GM12878 (cell line): ENCODE data around the gene BBS9. TPM values are rescaled to one million over a fixed set of nuclear protein-coding genes. Genes with fewer than 3 reads are reported as not detected.

Experiments
- ATAC-seq: fragments of 200-7000 bp; cut with Tn5 transposase; 3 replicates; pipeline ENCODE4 v1.9.1; 2020; ENCODE audit warnings: mild to moderate bottlenecking, moderate library complexity
- BruUV-seq: library from RNA; stranded (reverse); fragments of 400-500 nt; replicated peaks from 2 replicates; lab custom pipeline; 2021; lab: Mats Ljungman, UMichigan
- CTCF ChIA-PET: fragments of 300-600 bp; sonication (Branson Sonifier 250); formaldehyde crosslinking; extraction: SDS; loops from one replicate; lab custom pipeline; 2021; ENCODE audit warnings: inconsistent platforms; lab: Yijun Ruan, JAX
- POLR2A ChIA-PET: fragments of 350-600 bp; formaldehyde crosslinking; extraction: SDS; loops from one replicate; lab custom pipeline; 2021; ENCODE audit warnings: inconsistent platforms; lab: Charles Lee
- RAD21 ChIA-PET: fragments of 300-600 bp; sonication (Branson Sonifier 250); formaldehyde crosslinking; loops from one replicate; lab custom pipeline; 2023; ENCODE audit warnings: antibody characterized with exemption; ENCODE audit not compliant: unreplicated experiment; lab: Charles Lee
- SMC1A ChIA-PET: fragments of 300-600 bp; sonication (Branson Sonifier 250); formaldehyde crosslinking; loops from one replicate; lab custom pipeline; 2023; ENCODE audit not compliant: unreplicated experiment, uncharacterized antibody; lab: Charles Lee
- DNase-seq: peaks from one replicate; pipeline ENCODE4 v3.0.0-alpha.2; 2011; ENCODE audit warnings: low read depth, low spot score
- FAIRE-seq: peaks from 3 replicates; lab custom pipeline; 2011; peaks lifted over from hg19 to GRCh38; lab: Jason Lieb, UNC
- H2AFZ ChIP-seq: 2 replicates; pipeline ENCODE4 v1.6.0; 2011; ENCODE audit warnings: low read depth, low read length, control low read depth; ENCODE audit not compliant: control insufficient read depth
- H3K27ac ChIP-seq: 2 replicates; pipeline ENCODE4 v1.5.1; 2011; ENCODE audit warnings: control low read depth; ENCODE audit not compliant: control insufficient read depth, insufficient read depth
- H3K27me3 ChIP-seq, 2 experiments: replicated peaks in 1 of 2; 2 replicates each; pipeline versions ENCODE4 v1.6.0 to v1.6.1; 2011; ENCODE audit warnings: low read length in 1 of 2; ENCODE audit not compliant: control insufficient read depth in 2 of 2, insufficient read depth in 2 of 2
- H3K36me3 ChIP-seq, 2 experiments: 2 replicates each; pipeline ENCODE4 v1.5.1; 2011; ENCODE audit warnings: low read length in 1 of 2; ENCODE audit not compliant: control insufficient read depth in 2 of 2, insufficient read depth in 2 of 2
- H3K4me1 ChIP-seq: 2 replicates; pipeline ENCODE4 v1.6.1; 2011; ENCODE audit warnings: mild to moderate bottlenecking, low read length, moderate library complexity, mixed read lengths; ENCODE audit not compliant: control insufficient read depth, insufficient read depth
- H3K4me2 ChIP-seq: 2 replicates; pipeline ENCODE4 v1.6.0; 2011; ENCODE audit warnings: control low read depth; ENCODE audit not compliant: control insufficient read depth, insufficient read depth
- H3K4me3 ChIP-seq: fragments of 200-600 bp; sonication (generic); 2 replicates; pipeline ENCODE4 v1.5.1; 2016
- H3K79me2 ChIP-seq: 2 replicates; pipeline ENCODE4 v1.6.0; 2011; ENCODE audit warnings: low read length; ENCODE audit not compliant: control insufficient read depth, insufficient read depth
- H3K9ac ChIP-seq: 2 replicates; pipeline ENCODE4 v1.8.0; 2011; ENCODE audit warnings: low read length, control low read depth, mixed read lengths; ENCODE audit not compliant: control insufficient read depth, insufficient read depth
- H3K9me3 ChIP-seq: replicated peaks from 3 replicates; pipeline ENCODE4 v1.5.1; 2011; ENCODE audit warnings: mild to moderate bottlenecking, low read length; ENCODE audit not compliant: control insufficient read depth, insufficient read depth
- H4K20me1 ChIP-seq: 2 replicates; pipeline ENCODE4 v1.6.0; 2011; ENCODE audit not compliant: control insufficient read depth, insufficient read depth
- ESRRA ChIP-seq: IDR thresholded peaks from 2 replicates; pipeline ENCODE4 v1.6.1; 2012; ENCODE audit warnings: mild to moderate bottlenecking, low read length, improper control_type of control experiment
- MEF2B ChIP-seq: fragments of 450-650 bp; IDR thresholded peaks from 2 replicates; pipeline ENCODE4 v1.6.1; 2018; ENCODE audit warnings: mild to moderate bottlenecking, moderate library complexity; ENCODE audit not compliant: partially characterized antibody, poor library complexity, severe bottlenecking
- NFYA ChIP-seq: IDR thresholded peaks from 2 replicates; pipeline ENCODE4 v1.6.1; 2011; ENCODE audit warnings: low read depth, mild to moderate bottlenecking, low read length, improper control_type of control experiment, borderline replicate concordance
- NR2F1 ChIP-seq: fragments of 450-650 bp; conservative IDR thresholded peaks from 2 replicates; pipeline ENCODE4 v1.6.1; 2017; ENCODE audit warnings: mild to moderate bottlenecking
- RELA ChIP-seq: fragments of 450-650 bp; IDR thresholded peaks from 2 replicates; pipeline ENCODE4 v1.8.0; 2014; ENCODE audit warnings: borderline replicate concordance; ENCODE audit not compliant: partially characterized antibody
- RUNX3 ChIP-seq: IDR thresholded peaks from 2 replicates; pipeline ENCODE4 v1.6.1; 2012; ENCODE audit warnings: low read length, inconsistent platforms
- SMAD1 ChIP-seq: fragments of 450-650 bp; IDR thresholded peaks from 2 replicates; pipeline ENCODE4 v1.6.1; 2018; ENCODE audit warnings: mild to moderate bottlenecking, low read depth; ENCODE audit not compliant: partially characterized antibody
- SMARCA5 ChIP-seq: fragments of 450-650 bp; IDR thresholded peaks from 2 replicates; pipeline ENCODE4 v1.6.1; 2017; ENCODE audit warnings: mild to moderate bottlenecking
- TAF1 ChIP-seq: IDR thresholded peaks from 2 replicates; pipeline ENCODE4 v1.6.1; 2011; ENCODE audit warnings: mild to moderate bottlenecking, low read depth, low read length, borderline replicate concordance
- YY1 ChIP-seq: IDR thresholded peaks from 2 replicates; pipeline ENCODE4 v1.6.1; 2011; ENCODE audit warnings: low read depth, mild to moderate bottlenecking, low read length
- ZBTB33 ChIP-seq: fragments of 450-650 bp; IDR thresholded peaks from 2 replicates; pipeline ENCODE4 v1.6.1; 2017; ENCODE audit warnings: mild to moderate bottlenecking
- ZNF274 ChIP-seq: IDR thresholded peaks from one replicate; pipeline ENCODE4 v1.8.0; 2011; ENCODE audit not compliant: insufficient read length, insufficient read depth
- WGBS: methylation state at CpG from one replicate; pipeline ENCODE4 v1.1.6; 2016; ENCODE audit warnings: low lambda C conversion rate; ENCODE audit not compliant: insufficient replicate concordance, insufficient coverage; ENCODE audit errors: missing lambda C conversion rate; 5-methylcytosine and 5-hydroxymethylcytosine counted together
- in situ Hi-C: fragments of 300-500 bp; cut with MboI; formaldehyde crosslinking; loops from 9 replicates; pipeline ENCODE4 v1.14.3; 2018; ENCODE audit warnings: mixed read lengths
- intact Hi-C: fragments of 100-400 bp; cut with micrococcal nuclease; formaldehyde crosslinking; loops from one replicate; pipeline ENCODE4 v1.14.2; 2022; ENCODE audit not compliant: unreplicated experiment
- polyA plus RNA-seq, 11 experiments: library from polyadenylated mRNA; depleted of rRNA in 4 of 11; unstranded in 6 of 11; stranded (reverse) in 5 of 11; fragments of >200 nt; fragmentation: Nextera tagmentation in 4 of 11; fragmentation: Illumina TruSeq in 1 of 11; extraction: Ambion mirVana in 4 of 11; extraction: Trizol in 1 of 11; gene quantifications; 1 replicate in 1 of 11; 2 replicates in 10 of 11; pipeline versions ENCODE4 v1.2.1 to v1.2.3, GENCODE V29; 2011 to 2016; ENCODE audit warnings: inconsistent platforms in 2 of 11, missing spikeins in 2 of 11, low read depth in 1 of 11
- total RNA-seq, 4 experiments: library from RNA; depleted of rRNA in 3 of 4; stranded (reverse); fragments of >200 nt in 3 of 4; fragmentation: Illumina TruSeq in 1 of 4; extraction: Trizol in 1 of 4; gene quantifications; 2 replicates each; pipeline versions ENCODE4 v1.2.1 to v1.2.3, GENCODE V29; 2013 to 2021
- TF ChIP-seq, protein P1 (sequence below), 3 experiments: IDR thresholded peaks in 2 of 3; conservative IDR thresholded peaks in 1 of 3; 2 replicates each; pipeline ENCODE4 v1.5.1; 2011; ENCODE audit warnings: low read depth in 3 of 3, low read length in 3 of 3, mild to moderate bottlenecking in 3 of 3, control low read depth in 2 of 3, moderate library complexity in 2 of 3, inconsistent platforms in 1 of 3, mixed read lengths in 1 of 3; ENCODE audit not compliant: control insufficient read depth in 2 of 3, insufficient read depth in 1 of 3; ENCODE audit errors: extremely low read depth in 1 of 3
- TF ChIP-seq, protein P2 (sequence below): fragments of 450-650 bp; IDR thresholded peaks from 2 replicates; pipeline ENCODE4 v1.6.1; 2018; ENCODE audit warnings: borderline replicate concordance, mild to moderate bottlenecking; ENCODE audit not compliant: partially characterized antibody

BBS9 gene
- total and polyA plus RNA-seq, 10 of the 15 experiments (the other 5 are each of a cell fraction or from before 2014, with no cell fraction given), result 1.2 to 5.6 (median 2.3) TPM

GRCh38 chr7:33273356-33273755 is 144.0 kb downstream of the BBS9 start:
- H3K9ac ChIP-seq, result no peak overlapping the region
- H3K4me1 ChIP-seq, result no peaks in the 10 kb centered on the region
- ATAC-seq, result no peak
- H4K20me1 ChIP-seq, result no peaks in the 10 kb centered on the region
- POLR2A ChIA-PET, result no interaction called here
- H2AFZ ChIP-seq, result no peak overlapping the region
- RAD21 ChIA-PET, result no interaction called here
- 98% methylated on average over 2 of the region's 2 CpGs for WGBS
- TF ChIP-seq SMAD1, result no peak
- TF ChIP-seq ZBTB33, result no peak
- no peak for TF ChIP-seq MEF2B
- no peak for TF ChIP-seq SMARCA5
- TF ChIP-seq NR2F1, result no peak
- TF ChIP-seq RUNX3, result no peak
- TF ChIP-seq TAF1, result no peak
- no peak for TF ChIP-seq YY1
- no peak for TF ChIP-seq ZNF274
- TF ChIP-seq ESRRA, result no peak
- TF ChIP-seq, protein P1, sequence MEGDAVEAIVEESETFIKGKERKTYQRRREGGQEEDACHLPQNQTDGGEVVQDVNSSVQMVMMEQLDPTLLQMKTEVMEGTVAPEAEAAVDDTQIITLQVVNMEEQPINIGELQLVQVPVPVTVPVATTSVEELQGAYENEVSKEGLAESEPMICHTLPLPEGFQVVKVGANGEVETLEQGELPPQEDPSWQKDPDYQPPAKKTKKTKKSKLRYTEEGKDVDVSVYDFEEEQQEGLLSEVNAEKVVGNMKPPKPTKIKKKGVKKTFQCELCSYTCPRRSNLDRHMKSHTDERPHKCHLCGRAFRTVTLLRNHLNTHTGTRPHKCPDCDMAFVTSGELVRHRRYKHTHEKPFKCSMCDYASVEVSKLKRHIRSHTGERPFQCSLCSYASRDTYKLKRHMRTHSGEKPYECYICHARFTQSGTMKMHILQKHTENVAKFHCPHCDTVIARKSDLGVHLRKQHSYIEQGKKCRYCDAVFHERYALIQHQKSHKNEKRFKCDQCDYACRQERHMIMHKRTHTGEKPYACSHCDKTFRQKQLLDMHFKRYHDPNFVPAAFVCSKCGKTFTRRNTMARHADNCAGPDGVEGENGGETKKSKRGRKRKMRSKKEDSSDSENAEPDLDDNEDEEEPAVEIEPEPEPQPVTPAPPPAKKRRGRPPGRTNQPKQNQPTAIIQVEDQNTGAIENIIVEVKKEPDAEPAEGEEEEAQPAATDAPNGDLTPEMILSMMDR (IDR thresholded peaks at IDR 0.05 in 2 of 3, conservative IDR thresholded peaks at IDR 0.05 in 1 of 3; ENCODE audit: control insufficient read depth in 2 of 3, extremely low read depth in 1 of 3, insufficient read depth in 1 of 3, low read depth in 3 of 3, low read length in 3 of 3), result no peak
- TF ChIP-seq, protein P2, sequence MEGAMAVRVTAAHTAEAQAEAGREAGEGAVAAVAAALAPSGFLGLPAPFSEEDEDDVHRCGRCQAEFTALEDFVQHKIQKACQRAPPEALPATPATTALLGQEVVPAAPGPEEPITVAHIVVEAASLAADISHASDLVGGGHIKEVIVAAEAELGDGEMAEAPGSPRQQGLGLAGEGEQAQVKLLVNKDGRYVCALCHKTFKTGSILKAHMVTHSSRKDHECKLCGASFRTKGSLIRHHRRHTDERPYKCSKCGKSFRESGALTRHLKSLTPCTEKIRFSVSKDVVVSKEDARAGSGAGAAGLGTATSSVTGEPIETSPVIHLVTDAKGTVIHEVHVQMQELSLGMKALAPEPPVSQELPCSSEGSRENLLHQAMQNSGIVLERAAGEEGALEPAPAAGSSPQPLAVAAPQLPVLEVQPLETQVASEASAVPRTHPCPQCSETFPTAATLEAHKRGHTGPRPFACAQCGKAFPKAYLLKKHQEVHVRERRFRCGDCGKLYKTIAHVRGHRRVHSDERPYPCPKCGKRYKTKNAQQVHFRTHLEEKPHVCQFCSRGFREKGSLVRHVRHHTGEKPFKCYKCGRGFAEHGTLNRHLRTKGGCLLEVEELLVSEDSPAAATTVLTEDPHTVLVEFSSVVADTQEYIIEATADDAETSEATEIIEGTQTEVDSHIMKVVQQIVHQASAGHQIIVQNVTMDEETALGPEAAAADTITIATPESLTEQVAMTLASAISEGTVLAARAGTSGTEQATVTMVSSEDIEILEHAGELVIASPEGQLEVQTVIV, result no peak
- TF ChIP-seq RELA, result no peak
- TF ChIP-seq NFYA, result no peak
- TF ChIP-seq, all 136 proteins: peak for 0
- Histone ChIP-seq H3K4me2 (no peak overlapping the region), H3K4me3 (no peak overlapping the region), H3K27me3 (no peaks in the 10 kb centered on the region), H3K9me3 (no peaks in the 10 kb centered on the region; the same call in 2 of the 3 replicates), H3K36me3 (no peaks in the 10 kb centered on the region), H3K79me2 (no peaks in the 10 kb centered on the region), H3K27ac (no peak overlapping the region)
- intact Hi-C loops, result no loop called here
- FAIRE-seq (no peak), DNase-seq (no peak)
- SMC1A ChIA-PET, result interaction anchor here (0.6 kb wide), 1 partner anchor 197 kb away, joined by 3 read pairs; no protein-coding TSS in a partner anchor
- CTCF ChIA-PET, result no interaction called here
- BruUV-seq, result no TSS peak
- in situ Hi-C loops, result no loop called here
